LoVo (cell line): ENCODE measurements around the gene MAP4K4.

Experiments used
- DNase-seq: peaks from one replicate; pipeline ENCODE4 v3.0.0-alpha.2; 2016; ENCODE audit warnings: low spot score

The MAP4K4 gene

DNA sequence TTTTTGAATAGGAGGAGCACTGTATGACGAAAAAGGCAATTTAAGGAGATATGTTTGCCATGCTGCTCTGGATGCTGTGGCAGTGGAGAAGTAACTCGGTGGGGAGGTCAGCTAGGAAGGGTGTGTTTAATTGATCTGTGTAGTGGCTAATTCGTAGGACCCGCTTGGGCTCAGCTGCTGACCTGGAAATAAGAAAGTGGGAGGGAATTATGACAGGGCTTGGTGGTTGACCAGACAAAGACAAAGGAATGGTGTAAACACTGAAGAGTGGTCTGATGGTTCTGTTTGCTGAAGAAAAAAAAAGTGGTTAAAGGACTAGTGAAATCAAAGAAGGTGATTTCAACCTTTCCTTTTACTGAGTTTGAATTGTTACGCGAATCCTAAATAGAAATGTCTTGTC, 146.0 kb downstream of the MAP4K4 start:
- no peak for DNase-seq

DNA sequence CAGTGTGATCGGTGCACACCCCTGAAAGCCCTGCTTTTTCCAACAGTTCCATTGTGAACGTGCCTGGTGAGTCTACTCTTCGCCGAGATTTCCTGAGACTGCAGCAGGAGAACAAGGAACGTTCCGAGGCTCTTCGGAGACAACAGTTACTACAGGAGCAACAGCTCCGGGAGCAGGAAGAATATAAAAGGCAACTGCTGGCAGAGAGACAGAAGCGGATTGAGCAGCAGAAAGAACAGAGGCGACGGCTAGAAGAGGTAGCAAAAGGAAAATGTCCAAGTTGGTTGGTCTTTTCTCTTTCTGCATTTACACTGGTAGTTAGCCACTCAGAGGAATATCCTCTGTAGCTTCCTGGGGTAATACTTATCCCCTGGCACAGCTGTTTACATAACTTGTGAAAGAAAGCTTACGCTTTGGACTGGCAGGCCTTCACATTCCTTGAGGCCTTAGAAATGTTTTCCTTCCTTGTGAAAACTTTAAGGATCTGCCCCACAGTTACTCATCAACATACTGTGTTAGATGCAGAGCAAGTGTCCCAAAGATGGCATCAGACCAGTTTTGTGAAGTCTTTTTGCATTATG, 146.6 kb downstream of the MAP4K4 start:
- DNase-seq: no peak

DNA sequence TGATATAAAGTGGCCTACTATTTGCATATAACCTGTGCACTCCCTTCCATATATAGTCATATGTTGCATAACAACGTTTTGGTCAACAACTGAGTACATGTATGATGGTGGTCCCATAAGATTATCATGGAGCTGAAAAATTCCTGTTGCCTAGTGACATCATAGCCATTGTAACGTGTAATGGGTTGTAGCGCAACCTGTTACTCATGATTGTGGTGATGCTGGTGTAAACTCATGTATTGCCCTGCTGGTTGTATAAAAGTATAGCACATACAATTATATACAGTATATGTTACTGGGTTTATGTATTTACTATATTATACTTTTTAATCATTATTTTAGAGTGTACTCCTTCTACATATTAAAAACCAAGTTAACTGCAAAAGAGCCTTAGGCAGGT, 149.5 kb downstream of the MAP4K4 start:
- no peak for DNase-seq

DNA sequence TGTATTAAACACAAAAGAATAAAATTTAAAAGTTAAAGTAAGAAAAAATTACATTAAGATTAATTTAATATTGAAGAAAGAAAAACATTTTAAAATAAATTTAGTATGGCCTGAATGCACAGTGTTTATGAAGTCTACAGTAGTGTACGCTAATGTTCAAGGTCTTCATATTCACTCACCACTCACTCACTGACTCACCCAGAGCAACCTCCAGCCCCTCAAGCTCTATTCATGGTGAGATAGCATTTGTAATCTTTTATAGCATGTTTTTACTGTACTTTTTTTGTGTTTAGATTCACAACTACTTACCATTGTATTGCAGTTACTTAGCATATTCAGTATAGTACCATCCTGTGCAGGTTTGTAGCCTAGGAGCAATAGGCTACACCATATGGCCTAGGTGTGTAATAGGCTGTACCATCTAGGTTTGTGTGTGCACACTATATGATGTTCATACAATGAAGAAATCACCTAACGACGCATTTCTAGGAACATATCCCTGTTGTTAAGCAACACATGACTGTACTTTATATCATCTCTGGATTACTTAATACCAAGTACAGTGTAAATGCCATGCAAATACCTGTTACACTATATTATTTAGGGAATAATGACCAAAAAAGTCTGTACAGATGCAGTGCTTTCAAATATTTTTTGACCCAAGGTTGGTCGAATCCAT, 150.3 kb downstream of the MAP4K4 start:
- no peak for DNase-seq

DNA sequence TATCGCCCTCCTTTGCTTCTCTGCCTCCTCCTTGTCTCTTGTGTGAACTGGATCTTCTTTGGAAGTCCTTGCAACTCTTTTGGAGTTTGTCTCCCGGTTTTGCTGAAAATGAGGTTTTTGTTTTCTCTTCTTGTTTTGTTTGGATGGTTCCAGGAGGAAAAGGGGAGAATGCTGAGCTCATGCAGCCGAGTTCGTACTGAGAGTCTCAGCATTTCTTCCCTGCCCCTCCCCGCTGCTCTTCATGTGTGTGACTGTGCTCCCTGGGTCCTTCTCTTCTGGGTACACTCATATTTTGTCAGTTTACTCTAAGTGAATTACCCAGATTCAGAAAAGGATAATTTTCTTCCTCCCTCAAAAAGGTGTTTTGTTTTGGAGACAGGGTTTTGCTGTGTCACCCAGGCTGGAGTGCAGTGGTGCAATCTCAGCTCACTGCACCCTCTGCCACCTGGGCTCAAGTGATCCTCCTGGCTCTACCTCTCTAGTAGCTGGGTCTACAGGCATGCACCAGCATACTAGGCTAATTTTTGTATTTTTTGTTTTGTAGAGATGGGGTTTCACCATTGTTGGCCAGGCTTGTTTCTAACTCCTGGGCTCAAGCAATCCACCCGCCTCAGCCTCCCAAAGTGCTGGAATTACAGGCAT, 151.4 kb downstream of the MAP4K4 start:
- DNase-seq: no peak

DNA sequence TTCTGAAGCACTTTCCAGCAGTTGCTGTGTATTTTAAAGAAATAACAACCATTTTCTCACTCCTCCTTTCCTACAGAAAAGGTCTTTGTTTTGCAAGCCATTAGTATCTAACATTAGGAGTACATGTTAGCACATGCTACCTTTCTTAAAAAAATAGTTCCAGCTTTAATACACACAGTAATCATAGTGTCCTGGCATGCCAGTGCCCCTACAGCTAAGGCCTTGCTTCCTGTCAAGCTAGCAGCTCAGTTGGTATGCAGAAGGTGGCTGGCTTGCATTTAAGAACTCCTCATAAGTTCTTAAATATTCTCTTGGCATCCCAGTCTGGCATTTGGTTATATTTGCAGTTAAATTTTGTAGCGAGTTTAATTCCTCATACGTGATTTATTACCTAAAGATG, 152.9 kb downstream of the MAP4K4 start:
- DNase-seq: no peak

DNA sequence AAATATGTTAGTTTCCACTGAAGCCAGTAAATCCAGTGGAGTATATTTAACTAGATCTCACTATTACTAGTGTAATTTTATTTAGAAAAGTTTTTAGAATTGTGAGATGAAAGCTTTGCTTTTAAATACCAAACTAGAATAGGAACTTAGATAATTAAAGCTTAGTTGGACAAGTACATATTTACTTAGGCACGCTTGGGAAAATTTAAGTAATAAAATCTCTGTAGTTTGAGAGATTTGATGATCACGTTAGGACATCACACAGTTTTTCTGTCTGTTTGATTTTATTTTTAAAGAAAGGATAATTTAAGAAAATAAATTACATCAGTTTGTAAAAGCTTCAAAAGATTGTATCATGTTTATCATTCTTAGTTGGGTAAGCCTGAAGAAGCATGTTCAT, 153.5 kb downstream of the MAP4K4 start:
- no peak for DNase-seq

DNA sequence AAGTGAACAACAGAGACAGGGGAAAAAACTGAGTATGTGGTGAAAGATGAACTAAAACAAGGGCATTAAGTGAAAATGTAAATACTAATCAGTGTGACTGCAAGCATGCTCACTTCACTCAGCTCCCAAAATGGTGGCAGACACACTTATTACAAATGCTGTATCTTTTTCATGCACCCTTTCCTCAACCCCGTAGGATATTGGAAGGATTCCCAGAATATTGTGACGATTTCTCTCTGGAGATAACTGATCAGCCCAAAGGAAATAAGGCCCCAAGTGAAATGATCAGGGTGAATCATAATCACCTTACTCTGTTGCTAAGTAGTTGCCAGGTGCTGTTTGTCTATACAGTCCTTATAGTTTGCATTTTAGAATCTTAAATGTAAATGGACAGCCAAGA, 155.3 kb downstream of the MAP4K4 start:
- no peak for DNase-seq

DNA sequence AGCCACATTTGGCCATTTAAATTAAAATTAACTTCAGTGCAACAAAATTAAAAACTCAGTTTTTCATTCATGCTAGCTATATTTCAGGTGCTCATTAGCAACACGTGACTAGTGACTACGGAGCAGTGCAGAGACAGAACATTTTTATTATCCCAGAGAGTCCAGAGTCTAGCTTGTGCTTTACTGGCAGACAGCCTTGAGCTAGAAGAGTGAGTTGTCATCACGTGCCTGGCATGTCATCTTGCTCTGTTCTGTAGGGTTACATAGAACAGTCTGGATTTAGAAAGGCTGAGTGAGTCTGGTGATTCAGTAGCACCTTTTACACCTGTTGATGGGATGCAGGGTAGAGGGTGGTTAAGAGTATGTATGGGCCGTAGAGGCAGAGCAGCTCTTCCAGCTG, 157.4 kb downstream of the MAP4K4 start:
- no peak for DNase-seq

DNA sequence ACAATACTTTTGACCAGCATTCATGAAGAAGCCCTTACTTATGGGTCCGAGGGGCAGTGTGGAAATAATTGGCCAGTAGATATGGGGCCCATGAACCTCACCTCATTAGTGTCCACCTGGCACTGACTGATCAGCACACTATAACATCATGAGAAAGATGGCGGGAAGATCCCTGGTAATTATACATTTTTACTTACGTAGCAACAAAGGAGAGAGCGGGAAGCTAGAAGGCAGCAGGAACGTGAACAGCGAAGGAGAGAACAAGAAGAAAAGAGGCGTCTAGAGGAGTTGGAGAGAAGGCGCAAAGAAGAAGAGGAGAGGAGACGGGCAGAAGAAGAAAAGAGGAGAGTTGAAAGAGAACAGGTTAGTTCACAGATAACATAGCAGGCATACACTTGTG, 158.3 kb downstream of the MAP4K4 start:
- no peak for DNase-seq

DNA sequence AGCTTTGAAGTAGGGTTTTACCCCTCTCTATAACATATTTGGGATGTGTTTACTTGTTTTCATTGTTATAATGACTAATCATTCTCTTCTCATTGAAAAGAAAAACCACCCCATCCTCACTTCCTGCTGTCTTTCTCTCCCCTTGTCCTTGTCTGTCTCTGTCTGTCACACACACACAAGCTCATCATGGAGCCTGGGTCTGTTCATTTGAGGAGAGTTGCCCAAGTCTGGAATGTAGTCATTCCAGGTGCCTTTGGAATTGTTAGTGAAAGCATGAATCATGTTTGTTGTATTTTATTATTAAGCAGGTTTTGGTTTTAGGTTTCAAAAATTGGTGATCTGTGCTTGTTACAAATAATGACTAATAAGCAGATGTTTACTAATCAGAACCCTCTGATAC, 160.7 kb downstream of the MAP4K4 start:
- DNase-seq: no peak

DNA sequence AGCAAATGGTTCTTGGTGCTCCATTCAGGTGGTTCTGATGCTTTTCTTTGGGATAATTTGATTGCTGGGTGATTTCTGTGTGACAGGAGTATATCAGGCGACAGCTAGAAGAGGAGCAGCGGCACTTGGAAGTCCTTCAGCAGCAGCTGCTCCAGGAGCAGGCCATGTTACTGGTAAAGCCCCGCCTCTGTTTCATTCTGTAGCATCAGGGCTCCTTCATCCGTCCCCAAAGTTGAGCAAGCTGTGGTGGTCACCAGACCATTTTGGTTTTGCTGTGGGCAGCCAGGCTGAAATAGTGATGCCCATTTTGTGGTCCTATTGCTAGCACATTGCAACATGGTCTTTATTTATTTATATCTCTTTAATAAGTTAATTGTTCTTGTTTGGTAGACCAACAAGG, 161.4 kb downstream of the MAP4K4 start:
- DNase-seq: no peak

DNA sequence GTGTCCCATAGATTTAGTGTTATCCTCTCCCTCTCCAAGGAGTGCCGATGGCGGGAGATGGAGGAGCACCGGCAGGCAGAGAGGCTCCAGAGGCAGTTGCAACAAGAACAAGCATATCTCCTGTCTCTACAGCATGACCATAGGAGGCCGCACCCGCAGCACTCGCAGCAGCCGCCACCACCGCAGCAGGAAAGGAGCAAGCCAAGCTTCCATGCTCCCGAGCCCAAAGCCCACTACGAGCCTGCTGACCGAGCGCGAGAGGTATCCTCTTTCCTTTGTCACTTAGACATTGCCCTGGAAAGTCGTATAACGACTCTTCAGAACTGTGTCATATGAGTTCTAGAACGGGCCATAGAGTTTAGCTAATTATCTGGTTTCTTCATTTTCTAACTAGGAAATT, 162.1 kb downstream of the MAP4K4 start:
- no peak for DNase-seq

DNA sequence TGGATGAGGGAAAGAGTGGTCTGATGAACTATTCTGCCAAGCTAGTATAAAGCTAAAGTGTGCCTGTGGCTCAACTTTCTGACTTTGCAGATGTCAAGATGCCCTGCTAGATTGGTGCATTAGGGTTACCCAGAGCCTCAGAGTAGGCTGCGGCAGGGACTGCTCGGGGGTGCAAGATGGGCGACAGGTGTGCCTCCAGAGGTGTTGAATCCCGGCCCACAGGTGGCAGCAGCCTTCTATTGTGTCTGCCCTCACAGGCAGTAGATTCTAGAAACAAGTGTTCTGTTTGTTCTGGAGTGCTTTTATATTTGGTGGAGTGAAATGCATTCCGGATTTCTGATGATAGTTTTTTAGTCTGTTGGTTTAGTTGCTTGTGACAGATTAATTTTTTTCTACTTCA, 162.7 kb downstream of the MAP4K4 start:
- DNase-seq: no peak

DNA sequence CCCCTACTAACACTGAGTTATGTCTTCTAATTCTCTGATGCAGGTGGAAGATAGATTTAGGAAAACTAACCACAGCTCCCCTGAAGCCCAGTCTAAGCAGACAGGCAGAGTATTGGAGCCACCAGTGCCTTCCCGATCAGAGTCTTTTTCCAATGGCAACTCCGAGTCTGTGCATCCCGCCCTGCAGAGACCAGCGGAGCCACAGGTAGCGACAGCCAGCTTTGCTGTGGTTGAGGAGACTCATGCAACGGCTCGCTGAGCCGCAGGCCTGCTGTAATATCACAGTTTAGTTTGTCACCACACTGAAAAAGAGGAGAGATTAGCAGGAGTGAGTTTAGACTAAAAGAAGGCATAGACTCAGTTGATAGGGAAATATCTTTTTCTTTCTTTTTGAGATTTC, 163.3 kb downstream of the MAP4K4 start:
- DNase-seq: no peak

DNA sequence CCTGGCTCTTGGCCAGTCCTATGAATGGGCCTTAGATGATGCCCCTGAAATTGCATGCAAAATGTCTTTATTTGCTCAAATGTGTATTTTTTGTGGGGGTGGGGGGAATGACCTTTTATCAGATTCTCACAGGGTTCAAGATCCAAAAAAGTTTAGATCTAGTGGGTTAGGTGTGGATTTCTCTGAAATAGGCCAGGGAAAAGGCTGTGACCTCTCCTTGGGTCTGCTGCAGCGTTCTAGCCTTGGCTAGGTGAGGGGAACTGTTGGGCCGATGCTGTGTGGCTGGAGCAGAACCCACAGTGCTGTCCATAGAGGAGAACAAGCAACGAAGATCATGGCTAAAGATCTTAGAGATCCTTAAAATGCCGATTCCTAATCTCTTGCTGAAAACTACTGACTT, 163.9 kb downstream of the MAP4K4 start:
- no peak for DNase-seq

DNA sequence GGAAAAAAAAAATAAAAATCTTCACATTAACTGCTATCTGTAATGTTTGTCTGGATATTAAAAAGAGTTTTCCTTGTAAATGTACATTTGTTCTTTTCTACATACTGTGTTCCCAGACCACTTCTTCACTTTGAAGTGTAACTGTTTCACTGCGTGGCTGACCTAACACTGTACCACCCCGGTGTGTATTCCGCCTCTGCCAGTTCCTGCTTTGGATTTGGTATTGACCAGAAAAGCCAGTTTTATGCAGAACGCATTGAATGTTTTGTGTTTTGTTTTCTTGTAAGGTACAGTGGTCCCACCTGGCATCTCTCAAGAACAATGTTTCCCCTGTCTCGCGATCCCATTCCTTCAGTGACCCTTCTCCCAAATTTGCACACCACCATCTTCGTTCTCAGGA, 166.0 kb downstream of the MAP4K4 start:
- DNase-seq: no peak

DNA sequence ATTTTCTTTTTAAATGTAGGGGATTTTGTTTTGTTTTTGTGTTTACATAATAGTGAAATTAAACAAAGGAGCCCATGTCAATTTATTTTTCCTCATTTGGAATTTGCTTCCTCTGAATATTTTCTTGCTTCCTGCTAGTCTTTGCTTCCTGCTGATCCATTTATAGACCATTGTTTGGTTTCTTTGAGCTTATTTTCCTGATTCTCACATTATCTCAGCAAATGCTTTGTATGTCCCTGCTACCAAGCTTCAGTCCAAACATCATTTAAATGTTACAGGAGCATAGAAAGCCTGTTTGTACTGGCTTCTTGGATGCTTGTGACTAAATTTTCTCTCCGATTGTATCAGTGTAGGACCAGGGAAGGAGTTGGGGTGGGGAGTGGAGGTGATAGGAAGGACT, 166.9 kb downstream of the MAP4K4 start:
- no peak for DNase-seq

DNA sequence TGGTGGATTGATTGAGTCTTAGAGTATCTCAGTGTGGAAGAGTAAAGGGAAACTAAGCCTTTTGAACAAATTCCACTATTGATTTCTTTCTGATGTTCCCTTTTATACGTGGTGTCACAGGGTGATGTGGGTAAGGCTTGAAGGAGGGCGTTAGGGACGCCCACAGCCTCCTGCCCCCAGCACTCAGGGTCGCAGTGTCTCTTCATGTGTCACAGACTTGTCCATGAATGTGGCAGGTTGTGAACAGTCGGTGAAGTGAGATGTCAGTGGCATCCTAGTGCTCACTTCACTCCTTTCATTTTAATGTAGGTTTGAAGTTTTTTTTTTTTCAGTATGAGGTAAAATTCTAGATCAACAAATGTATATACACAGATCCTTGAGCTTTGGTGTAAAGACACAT, 171.0 kb downstream of the MAP4K4 start:
- DNase-seq: no peak

DNA sequence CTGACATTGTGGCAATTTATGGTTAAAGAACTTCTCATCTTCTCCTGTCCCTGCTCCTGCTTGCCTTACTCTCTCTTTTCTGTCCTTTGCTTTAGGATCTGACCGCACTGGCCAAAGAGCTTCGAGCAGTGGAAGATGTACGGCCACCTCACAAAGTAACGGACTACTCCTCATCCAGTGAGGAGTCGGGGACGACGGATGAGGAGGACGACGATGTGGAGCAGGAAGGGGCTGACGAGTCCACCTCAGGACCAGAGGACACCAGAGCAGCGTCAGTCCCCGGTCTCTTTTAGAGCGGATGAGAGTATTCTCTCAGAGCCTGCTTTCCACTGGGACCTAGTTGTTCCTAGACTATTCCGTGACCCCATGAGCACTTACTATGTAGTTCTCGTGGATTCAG, 172.0 kb downstream of the MAP4K4 start:
- DNase-seq: no peak

DNA sequence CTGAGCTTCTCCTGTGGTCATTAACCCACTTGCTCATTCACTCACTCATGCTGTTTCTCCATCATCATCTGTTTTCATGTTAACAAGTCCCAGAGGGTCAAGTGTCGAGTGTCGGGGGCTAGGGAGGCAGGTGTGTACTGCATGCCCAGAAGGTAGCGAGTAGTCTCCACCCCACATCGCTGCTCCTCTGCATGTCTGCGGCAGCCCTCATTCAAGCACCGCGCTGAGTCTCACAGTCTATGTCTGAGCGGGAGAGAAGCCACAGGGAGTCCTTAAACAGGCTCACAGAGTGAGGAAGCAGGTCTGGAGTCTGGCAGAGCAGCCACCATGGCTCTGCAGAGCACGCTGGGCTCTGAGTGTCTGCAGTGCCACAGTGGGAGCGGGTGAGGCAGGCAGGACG, 172.9 kb downstream of the MAP4K4 start:
- no peak for DNase-seq

DNA sequence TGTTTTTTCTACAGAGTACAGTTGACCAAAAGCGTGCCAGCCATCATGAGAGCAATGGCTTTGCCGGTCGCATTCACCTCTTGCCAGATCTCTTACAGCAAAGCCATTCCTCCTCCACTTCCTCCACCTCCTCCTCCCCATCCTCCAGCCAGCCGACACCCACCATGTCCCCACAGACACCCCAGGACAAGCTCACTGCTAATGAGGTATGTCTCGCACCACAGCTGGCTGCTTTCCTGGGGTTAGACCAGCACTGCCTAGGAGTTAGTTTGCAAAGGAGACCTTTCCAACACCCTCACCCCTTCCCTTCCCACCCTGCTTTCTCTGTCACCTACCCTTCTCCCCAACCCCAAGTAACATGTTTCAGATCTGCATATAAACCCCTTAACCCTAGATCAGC, 174.0 kb downstream of the MAP4K4 start:
- DNase-seq: no peak

DNA sequence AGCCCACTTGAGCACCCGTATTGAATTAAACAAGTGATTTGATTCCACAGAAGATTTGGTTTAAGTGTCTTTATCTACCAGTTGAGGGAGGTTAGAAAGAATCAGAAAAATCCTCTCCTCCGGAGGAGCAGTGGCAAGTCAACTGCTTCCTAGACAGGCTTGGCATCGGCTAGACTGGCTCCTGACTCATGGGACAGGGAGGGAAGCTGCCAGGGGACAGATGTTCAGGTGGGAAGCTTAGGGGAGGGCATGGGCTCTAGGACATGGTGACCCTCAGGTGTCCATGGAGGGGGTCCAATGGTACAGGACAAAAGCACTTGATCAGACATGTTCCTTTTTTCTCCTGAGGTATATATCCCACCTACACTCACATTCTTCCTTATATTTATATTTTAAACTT, 175.0 kb downstream of the MAP4K4 start:
- no peak for DNase-seq

DNA sequence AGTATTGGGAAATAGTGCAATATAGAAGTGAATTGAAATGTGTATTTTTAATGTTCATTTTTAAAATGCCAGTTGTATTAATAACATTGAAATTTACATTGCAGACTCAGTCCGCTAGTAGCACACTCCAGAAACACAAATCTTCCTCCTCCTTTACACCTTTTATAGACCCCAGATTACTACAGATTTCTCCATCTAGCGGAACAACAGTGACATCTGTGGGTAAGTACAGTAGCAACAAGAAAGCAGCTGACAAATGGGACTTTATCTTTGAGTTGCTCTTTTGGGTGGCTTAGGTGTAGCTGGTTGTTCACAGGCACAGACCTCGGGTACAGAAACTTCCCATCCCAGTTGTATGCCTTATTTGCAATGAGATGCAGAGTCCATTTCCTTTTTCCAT, 176.0 kb downstream of the MAP4K4 start:
- no peak for DNase-seq
